Astrocyte of the spinal cord (primary cell): ENCODE data around the gene GRIA3.

Experiments
- DNase-seq: peaks from one replicate; pipeline ENCODE4 v3.0.0; 2011; ENCODE audit warnings: low read depth, low spot score
- H3K4me3 ChIP-seq: 2 replicates; pipeline ENCODE4 v1.5.1; 2011; ENCODE audit warnings: low read depth, mild to moderate bottlenecking, low read length, moderate library complexity
- in situ Hi-C: cut with HindIII; loops from 2 replicates; pipeline ENCODE4 v1.10.0; 2017; ENCODE audit warnings: low sequenced_read_pairs
- TF ChIP-seq, protein P1 (sequence below): IDR thresholded peaks from 2 replicates; pipeline ENCODE4 v1.5.1; 2012; ENCODE audit warnings: low read depth, mild to moderate bottlenecking, low read length, inconsistent platforms

The GRIA3 gene

GRCh38 chrX:123303429-123303828 is 119.4 kb downstream of the GRIA3 start:
- no peak overlapping the region for H3K4me3 ChIP-seq
- DNase-seq, result no peak
- in situ Hi-C loops, result no loop called here
- TF ChIP-seq, protein P1, sequence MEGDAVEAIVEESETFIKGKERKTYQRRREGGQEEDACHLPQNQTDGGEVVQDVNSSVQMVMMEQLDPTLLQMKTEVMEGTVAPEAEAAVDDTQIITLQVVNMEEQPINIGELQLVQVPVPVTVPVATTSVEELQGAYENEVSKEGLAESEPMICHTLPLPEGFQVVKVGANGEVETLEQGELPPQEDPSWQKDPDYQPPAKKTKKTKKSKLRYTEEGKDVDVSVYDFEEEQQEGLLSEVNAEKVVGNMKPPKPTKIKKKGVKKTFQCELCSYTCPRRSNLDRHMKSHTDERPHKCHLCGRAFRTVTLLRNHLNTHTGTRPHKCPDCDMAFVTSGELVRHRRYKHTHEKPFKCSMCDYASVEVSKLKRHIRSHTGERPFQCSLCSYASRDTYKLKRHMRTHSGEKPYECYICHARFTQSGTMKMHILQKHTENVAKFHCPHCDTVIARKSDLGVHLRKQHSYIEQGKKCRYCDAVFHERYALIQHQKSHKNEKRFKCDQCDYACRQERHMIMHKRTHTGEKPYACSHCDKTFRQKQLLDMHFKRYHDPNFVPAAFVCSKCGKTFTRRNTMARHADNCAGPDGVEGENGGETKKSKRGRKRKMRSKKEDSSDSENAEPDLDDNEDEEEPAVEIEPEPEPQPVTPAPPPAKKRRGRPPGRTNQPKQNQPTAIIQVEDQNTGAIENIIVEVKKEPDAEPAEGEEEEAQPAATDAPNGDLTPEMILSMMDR, result no peak

GRCh38 chrX:123308658-123309057 is 124.6 kb downstream of the GRIA3 start:
- TF ChIP-seq, protein P1, result no peak
- in situ Hi-C loops, result no loop called here
- no peak overlapping the region for H3K4me3 ChIP-seq
- DNase-seq, result peak; percentile 3

- TF ChIP-seq, protein P1, result no peak
- no peak for DNase-seq
- H3K4me3 ChIP-seq, result no peak overlapping the region
- in situ Hi-C loops, result no loop called here
Measured at GRCh38 chrX:123310112-123310511, 126.0 kb downstream of the GRIA3 start.

DNA sequence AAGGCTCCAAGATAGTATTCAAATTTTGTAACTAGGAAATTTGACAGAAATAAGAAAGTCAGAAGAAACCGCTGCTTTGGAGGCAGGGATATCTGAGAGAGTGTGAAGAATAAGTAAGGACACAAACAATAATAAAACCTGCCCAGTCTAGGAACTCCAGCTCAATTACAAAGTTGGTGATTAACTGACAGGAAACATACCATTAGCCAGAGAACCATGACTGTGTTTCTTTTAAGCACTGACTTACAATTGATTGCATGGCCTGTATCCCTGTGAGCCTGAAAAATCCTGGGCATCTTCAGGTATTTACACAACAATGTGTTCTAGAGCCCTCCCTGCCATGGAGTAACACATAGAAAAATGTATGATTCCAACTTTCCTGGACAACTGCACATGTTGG is 127.4 kb downstream of the GRIA3 start:
- H3K4me3 ChIP-seq, result no peak overlapping the region
- TF ChIP-seq, protein P1, result no peak
- DNase-seq, result no peak
- in situ Hi-C loops, result no loop called here

DNA sequence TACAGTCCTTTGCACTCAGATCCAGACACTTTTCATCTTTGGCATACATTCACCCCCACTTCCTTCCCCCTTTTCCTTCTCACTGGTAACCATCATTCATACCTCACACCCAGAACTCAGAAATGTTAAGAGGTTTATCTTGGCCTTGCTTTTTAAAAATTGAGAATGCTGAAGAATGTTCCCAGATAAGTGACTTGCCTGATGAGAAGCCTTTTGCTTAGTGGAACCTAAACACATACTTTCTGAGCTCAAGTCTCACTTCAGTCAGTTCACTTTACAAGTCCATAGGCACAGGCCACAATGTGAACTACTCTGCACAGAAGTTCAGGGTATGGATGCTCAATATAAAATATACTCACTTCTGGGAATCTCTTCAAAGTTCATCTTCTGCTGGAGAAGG is 129.4 kb downstream of the GRIA3 start:
- TF ChIP-seq, protein P1, result no peak
- H3K4me3 ChIP-seq, result no peak overlapping the region
- in situ Hi-C loops, result no loop called here
- DNase-seq, result no peak

- in situ Hi-C loops, result no loop called here
- DNase-seq, result no peak
- no peak overlapping the region for H3K4me3 ChIP-seq
- TF ChIP-seq, protein P1, result no peak
Measured at GRCh38 chrX:123320622-123321021, 136.5 kb downstream of the GRIA3 start.

GRCh38 chrX:123322536-123322935 is 138.5 kb downstream of the GRIA3 start:
- TF ChIP-seq, protein P1, result no peak
- in situ Hi-C loops, result no loop called here
- DNase-seq, result no peak
- H3K4me3 ChIP-seq, result no peak overlapping the region
